HepG2 (cell line): ENCODE data around the gene TMEM45A.

Experiments used
- ADNP ChIP-seq: sonication (generic); formaldehyde crosslinking; IDR thresholded peaks from 2 replicates; pipeline ENCODE4 v1.4.0; 2020; ENCODE audit warnings: missing genetic modification reagents
- BCLAF1 ChIP-seq: fragments of 450-650 bp; IDR thresholded peaks from 2 replicates; pipeline ENCODE4 v1.6.1; 2017; ENCODE audit warnings: mild to moderate bottlenecking
- EP300 ChIP-seq, 3 experiments: sonication (generic) in 1 of 3; formaldehyde crosslinking in 1 of 3; IDR thresholded peaks; 2 replicates each; pipeline versions ENCODE4 v1.5.1 to v1.6.1; 2011 to 2020; ENCODE audit warnings: low read depth in 2 of 3, low read length in 2 of 3, borderline replicate concordance in 1 of 3, improper control_type of control experiment in 1 of 3, mild to moderate bottlenecking in 1 of 3, missing genetic modification reagents in 1 of 3, moderate library complexity in 1 of 3
- JUND ChIP-seq: sonication (generic); formaldehyde crosslinking; IDR thresholded peaks from 2 replicates; pipeline ENCODE4 v1.8.0; 2022; ENCODE audit warnings: mild to moderate bottlenecking, missing genetic modification reagents
- KDM4B ChIP-seq: sonication (generic); formaldehyde crosslinking; IDR thresholded peaks from 2 replicates; pipeline ENCODE4 v1.4.0; 2020; ENCODE audit warnings: missing genetic modification reagents
- KLF16 ChIP-seq, 2 experiments: sonication (generic) in 1 of 2; formaldehyde crosslinking in 1 of 2; IDR thresholded peaks; 2 replicates each; pipeline versions ENCODE4 v1.6.1 to v1.8.0; 2016 to 2023; ENCODE audit warnings: missing genetic modification reagents in 2 of 2, missing compliant biosample characterization in 1 of 2
- MAZ ChIP-seq, 2 experiments: sonication (generic) in 1 of 2; formaldehyde crosslinking in 1 of 2; IDR thresholded peaks; 2 replicates each; pipeline versions ENCODE4 v1.5.0 to v1.6.1; 2012 to 2020; ENCODE audit warnings: low read depth in 2 of 2, mild to moderate bottlenecking in 2 of 2, borderline replicate concordance in 1 of 2, improper control_type of control experiment in 1 of 2, low read length in 1 of 2, missing genetic modification reagents in 1 of 2, moderate library complexity in 1 of 2
- SIN3A ChIP-seq: IDR thresholded peaks from 2 replicates; pipeline ENCODE4 v1.6.1; 2011; ENCODE audit warnings: low read depth, mild to moderate bottlenecking, control low read depth, low read length, borderline replicate concordance
- TF ChIP-seq, protein P1 (sequence below): sonication (generic); formaldehyde crosslinking; IDR thresholded peaks from 2 replicates; pipeline ENCODE4 v1.5.0; 2020; ENCODE audit warnings: missing genetic modification reagents, mild to moderate bottlenecking, borderline replicate concordance

DNA sequence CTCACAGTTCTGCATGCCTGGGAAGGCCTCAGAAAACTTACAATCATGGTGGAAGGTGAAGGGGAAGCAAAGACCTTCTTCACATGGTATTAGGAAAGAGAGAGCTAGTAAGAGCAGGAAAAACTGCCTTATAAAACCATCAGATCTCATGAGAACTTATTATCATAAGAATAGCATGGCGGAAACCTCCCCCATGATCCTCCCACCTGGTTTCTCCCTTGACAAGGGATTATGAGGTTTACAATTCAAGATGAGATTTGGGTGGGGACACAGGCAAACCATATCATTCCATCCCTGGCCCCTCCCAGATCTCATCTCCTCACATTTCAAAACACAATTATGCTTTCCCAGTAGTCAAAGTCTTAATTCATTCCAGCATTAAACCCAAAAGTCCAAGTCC lies 34.6 kb upstream of the TMEM45A start:
- TF ChIP-seq EP300 (IDR thresholded peaks at IDR 0.05; ENCODE audit: low read depth in 2 of 2, low read length in 2 of 2) (no peak), EP300 (CRISPR knock-in tag; IDR thresholded peaks at IDR 0.05; ENCODE audit: borderline replicate concordance) (no peak), SIN3A (no peak), KLF16 (CRISPR knock-in tag; IDR thresholded peaks at IDR 0.05) (no peak), MAZ (IDR thresholded peaks at IDR 0.05; ENCODE audit: borderline replicate concordance, low read depth, low read length) (no peak), MAZ (CRISPR knock-in tag; IDR thresholded peaks at IDR 0.05; ENCODE audit: low read depth) (no peak), ADNP (no peak), BCLAF1 (no peak), JUND (CRISPR knock-in tag) (no peak), KDM4B (CRISPR knock-in tag) (no peak)
- TF ChIP-seq, protein P1, sequence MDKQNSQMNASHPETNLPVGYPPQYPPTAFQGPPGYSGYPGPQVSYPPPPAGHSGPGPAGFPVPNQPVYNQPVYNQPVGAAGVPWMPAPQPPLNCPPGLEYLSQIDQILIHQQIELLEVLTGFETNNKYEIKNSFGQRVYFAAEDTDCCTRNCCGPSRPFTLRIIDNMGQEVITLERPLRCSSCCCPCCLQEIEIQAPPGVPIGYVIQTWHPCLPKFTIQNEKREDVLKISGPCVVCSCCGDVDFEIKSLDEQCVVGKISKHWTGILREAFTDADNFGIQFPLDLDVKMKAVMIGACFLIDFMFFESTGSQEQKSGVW (CRISPR knock-in tag): no peak
